Activated naive CD8-positive, alpha-beta T cell treated with anti-CD3 and anti-CD28 coated beads, Interleukin-2, amount 10 ng/mL, durations not matched to agents 7 days and 5 days (primary cell): ENCODE results near the gene EGR4. TPM values are rescaled to one million over a fixed set of nuclear protein-coding genes. Genes with fewer than 3 reads are reported as not detected.

ENCODE experiments used
- ATAC-seq: fragments of 150-1000 bp; cut with Tn5 transposase; one replicate; pipeline ENCODE4 v1.10.0; 2021; ENCODE audit warnings: low read depth, moderate library complexity
- POLR2A ChIA-PET: fragments of 350-600 bp; sonication (Branson Sonifier 250); formaldehyde crosslinking; loops from one replicate; lab custom pipeline; 2021; ENCODE audit warnings: antibody characterized with exemption; lab: Charles Lee
- DNase-seq: peaks from one replicate; pipeline ENCODE4 v3.0.0; 2021
- H3K27ac Mint-ChIP-seq: one replicate; pipeline ENCODE4 v1.8.0; 2022; ENCODE audit warnings: mild to moderate bottlenecking, mixed read lengths
- H3K27me3 Mint-ChIP-seq: one replicate; pipeline ENCODE4 v1.8.0; 2022; ENCODE audit warnings: mild to moderate bottlenecking, moderate library complexity, mixed read lengths
- H3K36me3 Mint-ChIP-seq: one replicate; pipeline ENCODE4 v1.8.0; 2021; ENCODE audit warnings: mild to moderate bottlenecking, mixed read lengths
- H3K4me1 Mint-ChIP-seq: one replicate; pipeline ENCODE4 v1.8.0; 2021; ENCODE audit warnings: mixed read lengths
- H3K4me3 Mint-ChIP-seq: one replicate; pipeline ENCODE4 v1.8.0; 2022; ENCODE audit warnings: mild to moderate bottlenecking, moderate library complexity, mixed read lengths
- H3K9me3 Mint-ChIP-seq: one replicate; pipeline ENCODE4 v1.8.0; 2021; ENCODE audit warnings: mixed read lengths
- total RNA-seq, 2 experiments: library from RNA; stranded (reverse); gene quantifications; one replicate each; pipeline ENCODE4 v1.2.3, GENCODE V29; 2021

The EGR4 gene
- not detected for total RNA-seq

- Mint-ChIP-seq H3K27ac (no peak within 1 kb of the TSS), H3K9me3 (no peaks in the 10 kb centered on the region), H3K36me3 (no peaks in the 10 kb centered on the region), H3K27me3 (peaks cover 75% of the 10 kb centered on the region), H3K4me3 (peak within 1 kb of the TSS; percentile 74), H3K4me1 (peaks cover 4% of the 10 kb centered on the region)
- ATAC-seq (peak; percentile 89), DNase-seq (peak; percentile 85)
- POLR2A ChIA-PET = interaction anchor here (0.8 to 2.0 kb wide), 4 partner anchors 9 to 92 kb away, joined by 3 to 10 read pairs (median 5); partner anchors contain the start of genes ALMS1, CCT7, FBXO41 and PRADC1
These were observed at the start of gene EGR4 for GRCh38 chr2:73293534-73294171. Gene EGR4 (minus strand): TSS chr2:73293548. CDS start chr2:73293317, 231 bp downstream.

GRCh38 chr2:73341039-73341438, 47.7 kb upstream of the EGR4 start:
- ATAC-seq (no peak), DNase-seq (no peak)
- peaks cover 4% of the 10 kb centered on the region for H3K4me1 Mint-ChIP-seq
- H3K36me3 Mint-ChIP-seq = no peaks in the 10 kb centered on the region
- no peak overlapping the region for H3K4me3 Mint-ChIP-seq
- H3K27me3 Mint-ChIP-seq = peaks cover 6% of the 10 kb centered on the region
- no peaks in the 10 kb centered on the region for H3K9me3 Mint-ChIP-seq
- POLR2A ChIA-PET = no interaction called here
- no peak overlapping the region for H3K27ac Mint-ChIP-seq

- ATAC-seq (no peak), DNase-seq (no peak)
- no peak overlapping the region for H3K4me3 Mint-ChIP-seq
- peaks cover 4% of the 10 kb centered on the region for H3K4me1 Mint-ChIP-seq
- H3K27me3 Mint-ChIP-seq = no peaks in the 10 kb centered on the region
- H3K27ac Mint-ChIP-seq = no peak overlapping the region
- H3K36me3 Mint-ChIP-seq = no peaks in the 10 kb centered on the region
- peaks cover 2% of the 10 kb centered on the region for H3K9me3 Mint-ChIP-seq
- POLR2A ChIA-PET = no interaction called here
These were observed 45.9 kb upstream of the EGR4 start for GRCh38 chr2:73339201-73339600.

GRCh38 chr2:73337828-73338227, 44.5 kb upstream of the EGR4 start:
- peaks cover 2% of the 10 kb centered on the region for H3K9me3 Mint-ChIP-seq
- H3K4me3 Mint-ChIP-seq = no peak overlapping the region
- no peaks in the 10 kb centered on the region for H3K36me3 Mint-ChIP-seq
- ATAC-seq = no peak
- no peak for DNase-seq
- H3K4me1 Mint-ChIP-seq = peaks cover 10% of the 10 kb centered on the region
- no peaks in the 10 kb centered on the region for H3K27me3 Mint-ChIP-seq
- POLR2A ChIA-PET = no interaction called here
- H3K27ac Mint-ChIP-seq = peak overlapping the region; percentile 37

- Mint-ChIP-seq H3K4me3 (no peak overlapping the region), H3K9me3 (peaks cover 2% of the 10 kb centered on the region)
- POLR2A ChIA-PET = no interaction called here
These were observed 41.3 kb upstream of the EGR4 start for GRCh38 chr2:73334620-73335019.

GRCh38 chr2:73334045-73334444, 40.7 kb upstream of the EGR4 start:
- peaks cover 2% of the 10 kb centered on the region for H3K9me3 Mint-ChIP-seq
- DNase-seq (no peak), ATAC-seq (no peak)
- POLR2A ChIA-PET = no interaction called here
- peaks cover 17% of the 10 kb centered on the region for H3K27me3 Mint-ChIP-seq
- H3K27ac Mint-ChIP-seq = no peak overlapping the region
- no peak overlapping the region for H3K4me3 Mint-ChIP-seq
- H3K4me1 Mint-ChIP-seq = peaks cover 10% of the 10 kb centered on the region
- no peaks in the 10 kb centered on the region for H3K36me3 Mint-ChIP-seq

More at GRCh38 chr2:73334620-73335019, 41.3 kb upstream of the EGR4 start:
- ATAC-seq = no peak
- DNase-seq = no peak
- no peak overlapping the region for H3K27ac Mint-ChIP-seq
- H3K4me1 Mint-ChIP-seq = peaks cover 10% of the 10 kb centered on the region
- H3K36me3 Mint-ChIP-seq = no peaks in the 10 kb centered on the region
- peaks cover 14% of the 10 kb centered on the region for H3K27me3 Mint-ChIP-seq

GRCh38 chr2:73333564-73333963, 40.2 kb upstream of the EGR4 start:
- no peak for DNase-seq
- H3K27me3 Mint-ChIP-seq = peaks cover 19% of the 10 kb centered on the region
- H3K4me3 Mint-ChIP-seq = no peak overlapping the region
- peaks cover 2% of the 10 kb centered on the region for H3K9me3 Mint-ChIP-seq
- no peaks in the 10 kb centered on the region for H3K36me3 Mint-ChIP-seq
- no peak for ATAC-seq
- peaks cover 10% of the 10 kb centered on the region for H3K4me1 Mint-ChIP-seq
- POLR2A ChIA-PET = no interaction called here
- H3K27ac Mint-ChIP-seq = no peak overlapping the region

- DNase-seq (no peak), ATAC-seq (no peak)
- no peaks in the 10 kb centered on the region for H3K36me3 Mint-ChIP-seq
- no peaks in the 10 kb centered on the region for H3K9me3 Mint-ChIP-seq
- H3K27ac Mint-ChIP-seq = no peak overlapping the region
- no peaks in the 10 kb centered on the region for H3K4me1 Mint-ChIP-seq
- POLR2A ChIA-PET = no interaction called here
- no peak overlapping the region for H3K4me3 Mint-ChIP-seq
- peaks cover 45% of the 10 kb centered on the region for H3K27me3 Mint-ChIP-seq
These were observed 30.9 kb upstream of the EGR4 start for GRCh38 chr2:73324126-73324725.

- Mint-ChIP-seq H3K27ac (no peak overlapping the region), H3K4me1 (no peaks in the 10 kb centered on the region), H3K27me3 (peaks cover 42% of the 10 kb centered on the region), H3K9me3 (no peaks in the 10 kb centered on the region), H3K36me3 (no peaks in the 10 kb centered on the region), H3K4me3 (no peak overlapping the region)
- ATAC-seq (no peak), DNase-seq (no peak)
- POLR2A ChIA-PET = no interaction called here
These were observed 30.2 kb upstream of the EGR4 start for GRCh38 chr2:73323551-73323950.

GRCh38 chr2:73314441-73314840, 21.1 kb upstream of the EGR4 start:
- POLR2A ChIA-PET = no interaction called here
- H3K4me3 Mint-ChIP-seq = no peak overlapping the region
- peaks cover 29% of the 10 kb centered on the region for H3K27me3 Mint-ChIP-seq
- DNase-seq = no peak
- no peaks in the 10 kb centered on the region for H3K9me3 Mint-ChIP-seq
- H3K27ac Mint-ChIP-seq = no peak overlapping the region
- H3K36me3 Mint-ChIP-seq = no peaks in the 10 kb centered on the region
- no peak for ATAC-seq
- no peaks in the 10 kb centered on the region for H3K4me1 Mint-ChIP-seq

- no peak for DNase-seq
- Mint-ChIP-seq H3K36me3 (no peaks in the 10 kb centered on the region), H3K4me1 (no peaks in the 10 kb centered on the region), H3K9me3 (no peaks in the 10 kb centered on the region), H3K27me3 (peaks cover 44% of the 10 kb centered on the region), H3K27ac (no peak overlapping the region), H3K4me3 (no peak overlapping the region)
- POLR2A ChIA-PET = no interaction called here
- no peak for ATAC-seq
These were observed 14.4 kb upstream of the EGR4 start for GRCh38 chr2:73307720-73308119.

- H3K27me3 Mint-ChIP-seq = peaks cover 59% of the 10 kb centered on the region
- no peak overlapping the region for H3K4me3 Mint-ChIP-seq
- H3K9me3 Mint-ChIP-seq = no peaks in the 10 kb centered on the region
- no peak for ATAC-seq
- POLR2A ChIA-PET = no interaction called here
- H3K36me3 Mint-ChIP-seq = no peaks in the 10 kb centered on the region
- no peak for DNase-seq
- H3K4me1 Mint-ChIP-seq = no peaks in the 10 kb centered on the region
- H3K27ac Mint-ChIP-seq = no peak overlapping the region
These were observed 8.3 kb upstream of the EGR4 start for GRCh38 chr2:73301636-73302035.

GRCh38 chr2:73300926-73301325, 7.6 kb upstream of the EGR4 start:
- H3K9me3 Mint-ChIP-seq = no peaks in the 10 kb centered on the region
- H3K4me3 Mint-ChIP-seq = no peak overlapping the region
- no peaks in the 10 kb centered on the region for H3K4me1 Mint-ChIP-seq
- no peaks in the 10 kb centered on the region for H3K36me3 Mint-ChIP-seq
- DNase-seq (no peak), ATAC-seq (no peak)
- H3K27me3 Mint-ChIP-seq = peaks cover 63% of the 10 kb centered on the region
- POLR2A ChIA-PET = no interaction called here
- H3K27ac Mint-ChIP-seq = no peak overlapping the region

GRCh38 chr2:73297586-73297985, 4.2 kb upstream of the EGR4 start:
- POLR2A ChIA-PET = no interaction called here
- Mint-ChIP-seq H3K36me3 (no peaks in the 10 kb centered on the region), H3K4me1 (peaks cover 1% of the 10 kb centered on the region), H3K9me3 (no peaks in the 10 kb centered on the region), H3K4me3 (no peak overlapping the region), H3K27me3 (peaks cover 66% of the 10 kb centered on the region), H3K27ac (no peak overlapping the region)
- ATAC-seq (no peak), DNase-seq (no peak)
